Effector CD8-positive, alpha-beta T cell (primary cell): ENCODE results near the gene BRINP3.

Experiments used
- DNase-seq: peaks from one replicate; lab custom pipeline; 2025; lab: John Stamatoyannopoulos, UW

Gene BRINP3

DNA sequence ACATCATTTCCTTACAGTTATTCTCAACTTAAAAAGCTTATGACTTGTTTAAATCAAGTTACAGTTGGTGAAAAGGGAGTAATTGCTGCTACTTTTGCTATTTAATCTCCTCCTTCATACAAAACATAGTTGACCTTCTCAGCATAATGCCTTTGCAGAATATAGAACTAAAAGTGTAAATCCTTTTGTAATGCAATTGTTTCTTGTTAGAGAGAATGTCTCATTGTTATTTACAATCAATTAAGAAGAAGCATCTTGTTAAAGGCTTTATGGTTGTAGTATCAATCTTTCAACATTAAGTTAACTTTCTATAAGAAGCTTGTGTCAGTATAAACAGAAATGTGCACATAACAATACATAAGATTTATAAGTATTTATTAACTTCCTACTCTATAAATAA is 360.7 kb downstream of the BRINP3 start:
- no peak for DNase-seq

DNA sequence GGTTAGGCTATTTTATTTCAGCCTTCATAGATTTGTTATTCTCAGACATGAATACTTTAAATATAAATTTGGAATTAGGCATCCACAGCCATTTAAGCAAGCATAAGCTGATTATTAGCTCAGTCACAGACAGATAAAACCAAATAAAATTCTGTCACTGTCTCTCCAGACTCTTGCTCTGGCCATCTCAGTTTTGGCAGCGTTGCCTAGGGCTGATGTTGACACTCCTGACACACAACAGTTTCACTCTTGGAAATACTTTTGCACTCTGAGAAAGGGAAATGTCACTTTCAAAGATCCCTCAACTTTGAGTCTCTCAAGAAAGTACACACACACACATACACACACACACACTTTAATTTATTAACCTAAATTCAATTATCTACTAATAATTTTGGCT is 372.7 kb downstream of the BRINP3 start:
- no peak for DNase-seq

DNA sequence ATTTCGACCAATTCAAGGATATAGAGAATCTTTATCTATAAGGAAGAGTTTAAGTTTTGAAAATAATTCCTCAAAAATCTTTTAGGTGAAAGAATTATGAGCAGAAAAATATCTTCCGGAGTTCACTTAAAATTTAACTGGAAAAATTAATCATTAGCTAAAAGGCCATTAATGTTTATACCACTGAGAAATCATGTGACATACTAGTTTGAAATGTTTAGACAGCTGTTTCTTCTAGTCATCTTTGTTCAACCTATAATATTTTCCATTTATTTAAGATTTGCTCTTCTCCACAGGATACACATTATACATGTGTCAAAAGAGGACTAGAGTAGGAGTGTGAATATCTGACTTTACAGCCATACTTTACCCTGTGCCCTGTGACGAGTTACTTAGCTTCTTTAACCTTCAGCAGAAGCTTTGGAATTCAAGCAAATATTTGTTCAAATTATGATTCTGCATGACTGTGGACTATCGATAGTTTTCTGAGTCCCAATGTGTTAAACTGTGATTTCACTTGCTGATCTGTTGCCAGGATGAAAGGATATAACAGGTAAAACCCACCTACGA is 374.8 kb downstream of the BRINP3 start:
- DNase-seq = no peak

DNA sequence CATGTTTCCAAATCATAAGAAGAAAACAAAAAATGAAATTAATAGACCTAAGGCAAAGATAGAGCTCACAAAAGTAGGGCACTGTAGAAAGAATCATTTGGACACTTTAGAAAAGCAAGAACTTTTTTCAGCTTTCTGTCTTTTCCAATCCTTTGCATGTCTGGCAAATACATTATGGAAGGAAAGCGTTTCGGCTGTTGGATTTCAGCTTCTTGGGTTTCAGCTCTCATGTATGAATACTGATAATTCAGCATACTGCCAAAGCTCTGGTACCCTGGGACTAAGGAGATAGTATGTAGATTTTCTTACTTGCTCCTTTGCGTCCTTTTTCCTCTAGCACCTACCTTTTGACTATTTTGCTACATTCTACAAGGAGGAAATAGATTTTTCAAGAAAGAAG is 375.9 kb downstream of the BRINP3 start:
- DNase-seq = no peak

DNA sequence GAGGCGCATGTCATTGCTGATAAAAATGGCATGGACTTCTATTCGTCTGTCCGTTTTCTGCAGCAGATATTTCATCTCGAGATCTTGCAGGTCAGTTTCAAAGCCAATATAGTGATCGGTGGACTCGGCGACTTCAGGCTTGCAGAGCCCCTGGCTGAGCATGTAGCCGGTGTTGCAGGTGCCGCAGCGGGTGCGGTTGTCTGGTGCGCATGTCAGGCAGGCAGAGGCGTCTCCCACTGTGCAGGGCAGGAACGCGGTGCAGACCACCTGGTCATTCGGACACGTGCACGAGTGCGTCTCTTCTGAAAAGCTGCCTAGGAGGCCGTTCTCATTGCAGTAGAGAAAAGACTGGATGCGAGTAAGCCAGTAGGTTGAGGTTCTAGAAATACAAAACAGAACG is 378.9 kb downstream of the BRINP3 start:
- DNase-seq = no peak

DNA sequence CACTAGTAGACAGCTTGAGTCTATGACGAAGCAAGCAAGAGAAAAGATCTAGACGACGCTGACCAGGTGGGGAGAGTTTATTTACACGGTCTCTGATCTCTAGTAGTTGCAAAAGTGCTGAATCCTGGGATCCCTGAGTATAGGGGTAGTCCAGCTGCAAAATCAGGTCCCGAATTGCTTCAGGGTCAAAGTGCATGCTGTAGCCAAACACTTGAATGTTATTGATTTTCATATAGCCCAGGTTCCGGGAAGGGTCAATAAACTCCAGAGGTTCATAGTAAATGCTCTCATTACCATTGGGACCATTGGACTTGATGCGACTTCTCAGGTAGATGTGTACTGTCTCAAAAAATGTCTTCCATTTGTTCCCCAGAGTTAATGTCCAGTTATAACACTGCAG is 379.6 kb downstream of the BRINP3 start:
- no peak for DNase-seq

DNA sequence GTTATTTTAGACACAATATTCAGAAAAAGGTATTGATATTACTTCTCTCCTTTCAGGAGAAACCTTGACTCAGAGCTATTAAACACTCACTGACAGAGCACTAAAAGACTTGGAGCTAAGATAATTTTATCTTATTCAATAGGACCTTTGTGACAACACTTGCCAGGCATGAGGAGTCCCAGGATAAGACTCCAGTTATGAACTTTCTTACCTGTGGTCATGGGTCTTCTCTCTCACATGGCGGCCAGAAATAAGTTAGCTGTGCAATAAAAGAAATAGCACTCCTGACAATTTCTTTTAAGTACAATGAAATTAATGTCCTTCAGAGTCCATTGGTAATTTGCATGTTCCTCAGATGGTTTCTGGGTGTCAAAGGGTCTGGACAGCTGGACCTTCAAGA is 382.1 kb downstream of the BRINP3 start:
- no peak for DNase-seq

DNA sequence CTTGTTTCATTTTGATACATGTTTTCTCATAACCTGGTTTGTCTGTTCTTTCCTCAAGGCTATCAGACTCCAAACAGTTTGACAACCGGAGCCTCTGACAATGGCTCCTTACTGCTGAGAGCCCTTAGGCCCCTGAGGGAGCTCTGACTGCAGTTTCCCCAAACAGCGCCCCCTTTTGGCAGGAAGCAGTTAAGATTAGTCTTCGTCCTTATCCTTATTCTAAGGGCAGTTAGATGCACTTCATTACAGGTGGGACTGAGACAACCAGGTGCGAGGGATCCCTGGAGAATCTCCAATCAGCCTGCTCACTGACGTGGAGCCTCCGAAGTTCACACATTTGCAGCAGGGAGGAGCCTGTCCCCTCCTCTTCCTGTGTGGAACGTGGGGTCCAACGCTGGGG is 393.1 kb downstream of the BRINP3 start:
- DNase-seq = no peak

DNA sequence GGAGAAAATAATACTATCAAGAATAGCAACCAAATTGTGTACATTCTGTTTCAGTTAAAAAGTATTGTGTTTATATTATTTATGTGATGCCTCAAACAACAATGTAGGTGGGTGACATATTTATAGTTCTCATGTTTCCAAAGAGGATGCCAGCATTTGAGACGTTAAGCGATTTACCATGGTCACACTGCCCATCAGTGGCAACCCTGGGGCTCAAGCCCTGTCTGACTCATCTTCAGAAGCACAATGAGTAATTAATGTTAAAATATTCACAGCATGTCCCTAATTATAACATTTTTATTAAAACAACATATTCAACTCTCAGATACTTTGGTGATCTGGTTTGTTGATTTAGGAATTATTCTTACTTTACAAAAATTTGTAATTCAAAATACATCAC is 409.4 kb downstream of the BRINP3 start:
- no peak for DNase-seq

DNA sequence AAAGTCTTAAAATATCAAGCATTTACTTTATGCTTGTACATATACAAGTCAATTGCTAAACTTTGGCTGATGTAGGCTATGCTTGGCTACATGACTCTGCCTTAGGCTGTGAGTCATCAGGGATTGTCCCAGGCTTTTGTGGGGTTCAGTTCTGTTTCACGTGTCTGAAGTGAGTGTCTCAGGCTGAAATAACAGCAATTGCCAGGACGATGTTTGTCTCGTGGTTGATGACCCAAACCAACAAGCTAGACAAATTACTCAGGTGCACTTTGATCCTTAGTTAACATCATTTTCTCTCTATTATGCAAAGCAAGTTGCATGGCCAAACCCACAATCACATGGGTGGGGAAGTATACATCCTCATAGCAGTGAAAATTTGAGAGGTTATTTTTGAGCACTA is 410.1 kb downstream of the BRINP3 start:
- no peak for DNase-seq

DNA sequence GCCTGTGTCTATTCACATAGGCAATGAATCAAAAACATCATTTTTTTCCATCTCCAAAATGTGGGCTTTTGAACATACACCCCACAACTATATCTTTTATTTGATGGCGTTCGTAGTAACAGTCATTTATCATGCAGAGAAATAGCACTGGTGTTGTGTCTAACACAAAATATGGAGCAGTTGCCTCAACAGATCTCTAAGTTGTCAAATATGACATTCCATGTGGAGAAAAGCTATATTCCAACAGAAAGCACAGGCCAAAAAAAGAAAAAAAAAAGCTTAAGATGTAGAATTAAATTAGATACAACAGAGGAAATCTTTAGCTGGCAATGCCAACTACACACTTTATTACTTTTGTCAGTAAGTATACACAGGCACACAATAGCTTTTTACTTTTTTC is 411.7 kb downstream of the BRINP3 start:
- no peak for DNase-seq

DNA sequence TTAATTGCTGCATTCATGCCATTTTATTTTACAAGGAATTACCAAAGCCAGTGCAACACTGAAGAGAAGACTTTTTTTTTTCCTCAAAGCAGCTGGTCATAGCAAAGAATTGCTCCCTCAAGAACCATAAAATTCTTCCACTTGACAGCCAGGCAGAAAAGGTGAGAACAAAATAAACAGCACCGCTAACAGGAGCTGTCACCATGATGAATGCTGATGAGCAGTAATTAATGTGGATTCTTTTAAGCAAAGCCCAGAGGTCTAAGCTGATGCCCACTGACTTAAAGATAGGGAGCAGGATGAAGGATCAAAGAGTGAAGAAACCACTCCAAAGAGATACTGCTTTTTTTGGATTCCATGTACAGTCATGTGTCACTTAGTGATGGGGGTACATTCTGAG is 428.4 kb downstream of the BRINP3 start:
- no peak for DNase-seq
